Fibroblast of skin of back (primary cell): ENCODE measurements around the gene PPM1A. TPM values are rescaled to one million over a fixed set of nuclear protein-coding genes. Genes with fewer than 3 reads are reported as not detected.

ENCODE experiments used
- DNase-seq: peaks from one replicate; pipeline ENCODE4 v3.0.0-alpha.2; 2013
- polyA plus RNA-seq, 2 experiments: library from polyadenylated mRNA; unstranded; fragments of 120-200 nt; gene quantifications; one replicate each; pipeline ENCODE4 v1.2.1, GENCODE V29; 2013; ENCODE audit not compliant: insufficient read length in 2 of 2

Gene PPM1A
- 42.8 TPM for polyA plus RNA-seq (2013, experiment 1 of 2; ENCODE audit: insufficient read length)
- polyA plus RNA-seq (2013, experiment 2 of 2; ENCODE audit: insufficient read length), result 36.9 TPM

GRCh38 chr14:60248697-60249318 lies at the start of gene PPM1A:
TSS of gene PPM1A (plus strand) at chr14:60249221. CDS start at chr14:60282704, 33,483 bp downstream.
- peak; percentile 93 for DNase-seq

- DNase-seq, result no peak
Observed at GRCh38 chr14:60199321-60199720, 49.7 kb upstream of the PPM1A start.

GRCh38 chr14:60204104-60204842 lies 44.7 kb upstream of the PPM1A start:
- DNase-seq, result no peak

- DNase-seq, result no peak
Observed at GRCh38 chr14:60204843-60205774, 43.9 kb upstream of the PPM1A start.

- DNase-seq, result no peak
Observed at GRCh38 chr14:60206249-60206670, 42.8 kb upstream of the PPM1A start.

GRCh38 chr14:60206837-60207533 lies 42.0 kb upstream of the PPM1A start:
- DNase-seq, result no peak

GRCh38 chr14:60210703-60211102 lies 38.3 kb upstream of the PPM1A start:
- no peak for DNase-seq

GRCh38 chr14:60211153-60211552 lies 37.9 kb upstream of the PPM1A start:
- no peak for DNase-seq

GRCh38 chr14:60212503-60213371 lies 36.3 kb upstream of the PPM1A start:
- no peak for DNase-seq

GRCh38 chr14:60214003-60214402 lies 35.0 kb upstream of the PPM1A start:
- DNase-seq, result no peak

GRCh38 chr14:60214415-60215126 lies 34.5 kb upstream of the PPM1A start:
- DNase-seq, result no peak

GRCh38 chr14:60215127-60215444 lies 33.9 kb upstream of the PPM1A start:
- DNase-seq, result no peak

GRCh38 chr14:60215520-60216420 lies 33.3 kb upstream of the PPM1A start:
- no peak for DNase-seq

GRCh38 chr14:60217713-60218112 lies 31.3 kb upstream of the PPM1A start:
- DNase-seq, result no peak

- no peak for DNase-seq
Observed at GRCh38 chr14:60220084-60220483, 28.9 kb upstream of the PPM1A start.

GRCh38 chr14:60220917-60221316 lies 28.1 kb upstream of the PPM1A start:
- DNase-seq, result no peak

- DNase-seq, result no peak
Observed at GRCh38 chr14:60221457-60221856, 27.6 kb upstream of the PPM1A start.

- no peak for DNase-seq
Observed at GRCh38 chr14:60222820-60223219, 26.2 kb upstream of the PPM1A start.

GRCh38 chr14:60225265-60225664 lies 23.8 kb upstream of the PPM1A start:
- no peak for DNase-seq

- no peak for DNase-seq
Observed at GRCh38 chr14:60226298-60226697, 22.7 kb upstream of the PPM1A start.
